Activated naive CD4-positive, alpha-beta T cell treated with anti-CD3 and anti-CD28 coated beads, Interleukin-2, amount 10 ng/mL, durations not matched to agents 7 days and 5 days (primary cell): Measurements from ENCODE around the gene CRKL.

Experiments used
- CTCF ChIA-PET: fragments of 350-600 bp; sonication (Branson Sonifier 250); formaldehyde crosslinking; loops from one replicate; lab custom pipeline; 2021; ENCODE audit warnings: antibody characterized with exemption; lab: Charles Lee
- DNase-seq: peaks from one replicate; pipeline ENCODE4 v3.0.0-alpha.2; 2020
- H3K27ac Mint-ChIP-seq: one replicate; pipeline ENCODE4 v1.8.0; 2021; ENCODE audit warnings: mild to moderate bottlenecking, moderate library complexity, mixed read lengths
- H3K27me3 Mint-ChIP-seq: one replicate; pipeline ENCODE4 v1.8.0; 2021; ENCODE audit warnings: mild to moderate bottlenecking, mixed read lengths
- H3K36me3 Mint-ChIP-seq: one replicate; pipeline ENCODE4 v1.8.0; 2021; ENCODE audit warnings: mixed read lengths
- H3K4me1 Mint-ChIP-seq: one replicate; pipeline ENCODE4 v1.8.0; 2021; ENCODE audit warnings: mixed read lengths
- H3K4me3 Mint-ChIP-seq: one replicate; pipeline ENCODE4 v1.8.0; 2021; ENCODE audit warnings: mild to moderate bottlenecking, moderate library complexity, mixed read lengths
- H3K9me3 Mint-ChIP-seq: one replicate; pipeline ENCODE4 v1.8.0; 2021; ENCODE audit warnings: mixed read lengths

Gene CRKL

GRCh38 chr22:20990184-20991180 lies 73.3 kb downstream of the CRKL start:
- Mint-ChIP-seq H3K36me3 (peaks cover 15% of the 10 kb centered on the region), H3K27ac (peak overlapping the region; percentile 24), H3K4me3 (no peak overlapping the region), H3K9me3 (no peaks in the 10 kb centered on the region), H3K4me1 (peaks cover 2% of the 10 kb centered on the region), H3K27me3 (no peaks in the 10 kb centered on the region)
- DNase-seq, result no peak
- CTCF ChIA-PET, result no interaction called here

DNA sequence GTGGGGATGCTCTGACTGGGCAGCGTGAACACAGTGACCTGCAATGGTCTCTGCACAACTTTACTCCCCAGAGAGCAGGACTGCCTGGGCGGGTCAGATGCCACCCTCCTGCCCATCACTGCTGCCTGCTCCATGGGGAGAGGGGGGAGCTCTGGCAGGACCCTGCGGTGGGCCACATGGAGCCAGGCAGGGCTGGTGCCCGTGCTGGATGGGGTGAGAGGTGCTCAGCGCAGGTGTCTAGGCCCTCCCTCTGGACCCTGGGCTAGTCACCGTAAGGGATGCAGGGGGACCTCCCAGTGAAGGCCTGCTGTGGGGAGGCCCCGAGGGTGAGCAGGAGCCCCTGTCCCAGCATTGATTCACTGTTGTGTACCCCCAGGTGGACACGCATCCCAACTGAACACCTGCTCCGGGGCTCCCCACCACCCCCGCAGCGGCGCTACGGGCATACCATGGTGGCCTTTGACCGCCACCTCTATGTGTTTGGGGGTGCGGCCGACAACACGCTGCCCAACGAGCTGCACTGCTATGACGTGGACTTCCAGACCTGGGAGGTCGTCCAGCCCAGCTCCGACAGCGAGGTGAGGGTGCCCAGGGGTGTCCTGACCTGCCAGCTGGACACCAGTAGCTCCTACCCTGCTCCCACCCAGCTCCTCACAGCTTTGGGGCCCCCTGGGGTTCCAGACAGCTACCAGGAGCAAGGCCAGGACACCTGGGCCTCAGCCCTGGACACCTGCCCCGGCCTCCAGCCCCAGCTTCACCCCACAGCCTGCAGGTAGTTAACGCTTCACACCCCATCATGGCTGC lies 74.2 kb downstream of the CRKL start:
- no peaks in the 10 kb centered on the region for H3K9me3 Mint-ChIP-seq
- no peak overlapping the region for H3K27ac Mint-ChIP-seq
- H3K36me3 Mint-ChIP-seq, result peaks cover 17% of the 10 kb centered on the region
- CTCF ChIA-PET, result no interaction called here
- H3K27me3 Mint-ChIP-seq, result no peaks in the 10 kb centered on the region
- no peak for DNase-seq
- no peak overlapping the region for H3K4me3 Mint-ChIP-seq
- H3K4me1 Mint-ChIP-seq, result peaks cover 2% of the 10 kb centered on the region

- CTCF ChIA-PET, result no interaction called here
- Mint-ChIP-seq H3K27me3 (no peaks in the 10 kb centered on the region), H3K36me3 (peaks cover 18% of the 10 kb centered on the region), H3K9me3 (no peaks in the 10 kb centered on the region), H3K27ac (no peak overlapping the region), H3K4me1 (peaks cover 2% of the 10 kb centered on the region), H3K4me3 (no peak overlapping the region)
- DNase-seq, result no peak
Observed at GRCh38 chr22:20992056-20992442, 74.8 kb downstream of the CRKL start.

- CTCF ChIA-PET, result no interaction called here
- H3K4me1 Mint-ChIP-seq, result peaks cover 2% of the 10 kb centered on the region
- no peak overlapping the region for H3K27ac Mint-ChIP-seq
Observed at GRCh38 chr22:20992456-20993303, 75.5 kb downstream of the CRKL start.

GRCh38 chr22:20993304-20994127 lies 76.3 kb downstream of the CRKL start:
- H3K36me3 Mint-ChIP-seq, result peaks cover 23% of the 10 kb centered on the region
- CTCF ChIA-PET, result no interaction called here

More at GRCh38 chr22:20992456-20993303, 75.5 kb downstream of the CRKL start:
- Mint-ChIP-seq H3K36me3 (peaks cover 19% of the 10 kb centered on the region), H3K9me3 (no peaks in the 10 kb centered on the region), H3K27me3 (no peaks in the 10 kb centered on the region), H3K4me3 (no peak overlapping the region)
- DNase-seq, result no peak

DNA sequence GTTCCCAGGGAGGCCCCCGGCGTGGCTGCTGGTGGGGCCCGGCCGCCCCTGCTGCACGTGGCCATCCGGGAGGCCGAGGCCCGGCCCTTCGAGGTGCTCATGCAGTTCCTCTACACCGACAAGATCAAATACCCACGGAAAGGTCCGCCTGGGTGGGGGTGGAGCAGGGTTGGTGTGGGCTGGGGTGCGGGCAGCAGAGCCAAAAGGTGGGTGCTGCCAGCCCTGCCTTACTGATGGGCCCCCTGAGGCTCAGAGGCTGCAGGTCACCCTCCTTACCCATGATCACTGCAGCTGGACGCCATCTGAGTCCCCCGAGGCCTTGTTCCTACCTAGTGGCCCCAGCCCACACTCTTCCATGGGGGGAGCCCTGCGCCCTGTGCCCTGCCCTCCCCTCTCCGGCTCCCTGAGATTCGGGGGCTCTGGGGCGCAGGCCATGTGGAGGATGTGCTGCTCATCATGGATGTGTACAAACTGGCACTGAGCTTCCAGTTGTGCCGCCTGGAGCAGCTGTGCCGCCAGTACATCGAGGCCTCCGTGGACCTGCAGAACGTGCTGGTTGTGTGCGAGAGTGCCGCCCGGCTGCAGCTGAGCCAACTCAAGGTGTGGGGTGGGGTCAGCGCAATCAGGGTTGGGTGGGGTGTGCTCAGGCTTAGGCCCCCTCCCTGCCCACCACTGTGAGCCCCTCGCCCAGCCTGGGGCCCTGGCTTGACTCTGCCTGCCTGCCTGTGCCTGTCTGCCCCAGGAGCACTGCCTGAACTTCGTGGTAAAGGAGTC lies 77.1 kb downstream of the CRKL start:
- Mint-ChIP-seq H3K27ac (no peak overlapping the region), H3K4me1 (peaks cover 8% of the 10 kb centered on the region), H3K9me3 (no peaks in the 10 kb centered on the region), H3K27me3 (no peaks in the 10 kb centered on the region), H3K36me3 (peaks cover 23% of the 10 kb centered on the region), H3K4me3 (no peak overlapping the region)
- DNase-seq, result no peak
- CTCF ChIA-PET, result no interaction called here

More at GRCh38 chr22:20993304-20994127, 76.3 kb downstream of the CRKL start:
- peaks cover 5% of the 10 kb centered on the region for H3K4me1 Mint-ChIP-seq
- H3K27ac Mint-ChIP-seq, result no peak overlapping the region
- no peak overlapping the region for H3K4me3 Mint-ChIP-seq
- H3K9me3 Mint-ChIP-seq, result no peaks in the 10 kb centered on the region
- no peaks in the 10 kb centered on the region for H3K27me3 Mint-ChIP-seq
- DNase-seq, result no peak

GRCh38 chr22:20994902-20995241 lies 77.7 kb downstream of the CRKL start:
- CTCF ChIA-PET, result no interaction called here
- Mint-ChIP-seq H3K36me3 (peaks cover 22% of the 10 kb centered on the region), H3K4me3 (no peak overlapping the region)

DNA sequence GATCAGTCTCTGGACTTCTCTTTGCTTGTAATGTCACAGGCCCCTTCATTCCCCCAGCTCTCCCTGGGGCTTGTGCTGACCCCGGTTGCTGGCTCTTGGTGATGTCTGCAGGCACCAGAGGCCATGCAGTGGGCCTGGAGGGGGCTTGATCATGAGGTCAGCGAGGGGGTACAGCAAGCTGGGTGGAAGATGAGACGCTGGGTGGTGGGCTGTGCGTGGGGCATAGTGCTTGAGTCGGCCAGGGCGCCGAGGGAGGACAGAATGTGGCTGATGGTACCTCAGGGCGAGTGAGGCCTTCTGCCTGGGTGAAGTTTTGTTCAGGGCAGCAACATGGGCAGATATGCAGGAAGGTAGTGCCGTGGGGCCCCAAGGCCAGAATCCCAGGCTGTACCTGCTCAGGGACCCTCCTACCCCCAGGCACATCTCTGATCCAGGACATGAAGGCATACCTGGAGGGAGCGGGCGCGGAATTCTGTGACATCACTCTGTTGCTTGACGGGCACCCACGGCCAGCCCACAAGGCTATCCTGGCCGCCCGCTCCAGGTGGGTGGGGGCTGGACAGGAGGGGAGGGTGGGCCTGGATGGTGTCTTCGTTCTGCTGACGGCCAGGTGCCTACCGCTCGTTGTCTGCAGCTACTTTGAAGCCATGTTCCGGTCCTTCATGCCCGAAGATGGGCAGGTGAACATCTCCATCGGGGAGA lies 78.3 kb downstream of the CRKL start:
- H3K27ac Mint-ChIP-seq, result no peak overlapping the region
- H3K4me1 Mint-ChIP-seq, result peaks cover 12% of the 10 kb centered on the region
- no peaks in the 10 kb centered on the region for H3K27me3 Mint-ChIP-seq
- H3K4me3 Mint-ChIP-seq, result no peak overlapping the region
- H3K9me3 Mint-ChIP-seq, result no peaks in the 10 kb centered on the region
- peaks cover 21% of the 10 kb centered on the region for H3K36me3 Mint-ChIP-seq
- no peak for DNase-seq
- CTCF ChIA-PET, result no interaction called here

More at GRCh38 chr22:20994902-20995241, 77.7 kb downstream of the CRKL start:
- Mint-ChIP-seq H3K4me1 (peaks cover 6% of the 10 kb centered on the region), H3K9me3 (no peaks in the 10 kb centered on the region), H3K27ac (no peak overlapping the region), H3K27me3 (no peaks in the 10 kb centered on the region)
- no peak for DNase-seq

- peaks cover 17% of the 10 kb centered on the region for H3K4me1 Mint-ChIP-seq
- no peak overlapping the region for H3K27ac Mint-ChIP-seq
- no peak for DNase-seq
- H3K4me3 Mint-ChIP-seq, result no peak overlapping the region
- H3K36me3 Mint-ChIP-seq, result peaks cover 21% of the 10 kb centered on the region
- CTCF ChIA-PET, result no interaction called here
- no peaks in the 10 kb centered on the region for H3K9me3 Mint-ChIP-seq
- H3K27me3 Mint-ChIP-seq, result no peaks in the 10 kb centered on the region
Observed at GRCh38 chr22:20996031-20996410, 78.8 kb downstream of the CRKL start.

GRCh38 chr22:20996598-20997535 lies 79.7 kb downstream of the CRKL start:
- CTCF ChIA-PET, result no interaction called here
- DNase-seq, result no peak
- peaks cover 23% of the 10 kb centered on the region for H3K4me1 Mint-ChIP-seq
- no peaks in the 10 kb centered on the region for H3K9me3 Mint-ChIP-seq
- no peak overlapping the region for H3K27ac Mint-ChIP-seq
- H3K27me3 Mint-ChIP-seq, result no peaks in the 10 kb centered on the region
- peaks cover 23% of the 10 kb centered on the region for H3K36me3 Mint-ChIP-seq
- H3K4me3 Mint-ChIP-seq, result no peak overlapping the region

- Mint-ChIP-seq H3K27me3 (no peaks in the 10 kb centered on the region), H3K9me3 (no peaks in the 10 kb centered on the region), H3K4me1 (peaks cover 26% of the 10 kb centered on the region), H3K27ac (no peak overlapping the region), H3K36me3 (peaks cover 23% of the 10 kb centered on the region), H3K4me3 (no peak overlapping the region)
- DNase-seq, result no peak
- CTCF ChIA-PET, result no interaction called here
Observed at GRCh38 chr22:20997536-20998257, 80.5 kb downstream of the CRKL start.
